Islet of Langerhans (tissue), 1 donor: Measurements from ENCODE around the gene BRD1.
"Not testable (repeated sequence)": the region's sequence is repeated elsewhere in the genome, so short reads cannot be mapped to it uniquely, and the experiment has no call there.

Source experiments
- FAIRE-seq: peaks from one replicate; lab custom pipeline; 2011; peaks lifted over from hg19 to GRCh38; lab: Jason Lieb, UNC

Gene BRD1

DNA sequence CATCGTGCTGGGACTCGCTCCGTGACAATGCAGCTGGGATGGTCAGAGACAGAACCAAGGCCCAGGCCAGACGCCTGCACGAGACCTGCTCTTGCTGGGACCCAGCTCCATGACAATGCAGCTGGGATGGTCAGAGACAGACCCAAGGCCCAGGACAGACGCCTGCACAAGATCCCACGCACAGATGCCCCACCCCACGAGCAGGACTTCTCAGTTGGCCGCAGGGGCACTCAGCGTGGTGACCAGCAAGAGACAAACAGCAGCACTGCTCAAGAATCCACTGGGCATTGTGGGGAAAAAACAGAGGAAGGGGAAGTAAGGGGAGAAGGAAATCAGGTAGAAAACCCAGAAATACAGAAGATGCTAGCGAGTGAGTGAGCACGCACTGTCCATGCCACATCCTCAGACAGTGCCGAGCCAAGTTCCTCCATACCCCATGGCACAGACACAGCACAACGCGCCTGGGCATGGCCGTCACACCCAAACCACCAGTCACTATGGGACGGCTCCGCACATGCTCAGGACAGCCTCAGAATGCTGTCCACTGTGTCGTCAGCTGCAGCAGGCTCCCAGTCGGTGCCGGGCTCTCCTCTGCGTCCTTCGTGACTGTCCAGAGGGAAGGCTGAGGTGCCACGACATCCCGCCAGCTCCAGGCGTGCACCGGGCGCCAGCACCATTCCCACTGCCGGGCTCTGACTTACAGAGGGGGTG, 44.5 kb downstream of the BRD1 start:
- FAIRE-seq: no peak

DNA sequence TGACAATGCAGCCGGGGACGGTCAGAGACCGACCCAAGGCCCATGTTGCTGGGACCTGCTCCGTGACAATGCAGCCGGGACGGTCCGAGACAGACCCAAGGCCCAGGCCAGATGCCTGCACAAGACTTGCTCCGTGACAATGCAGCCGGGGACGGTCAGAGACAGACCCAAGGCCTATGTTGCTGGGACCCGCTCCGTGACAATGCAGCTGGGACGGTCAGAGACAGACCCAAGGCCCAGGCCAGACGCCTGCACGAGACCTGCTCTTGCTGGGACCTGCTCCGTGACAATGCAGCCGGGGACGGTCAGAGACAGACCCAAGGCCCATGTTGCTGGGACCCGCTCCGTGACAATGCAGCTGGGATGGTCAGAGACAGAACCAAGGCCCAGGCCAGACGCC, 45.8 kb downstream of the BRD1 start:
- FAIRE-seq: not testable (repeated sequence)

DNA sequence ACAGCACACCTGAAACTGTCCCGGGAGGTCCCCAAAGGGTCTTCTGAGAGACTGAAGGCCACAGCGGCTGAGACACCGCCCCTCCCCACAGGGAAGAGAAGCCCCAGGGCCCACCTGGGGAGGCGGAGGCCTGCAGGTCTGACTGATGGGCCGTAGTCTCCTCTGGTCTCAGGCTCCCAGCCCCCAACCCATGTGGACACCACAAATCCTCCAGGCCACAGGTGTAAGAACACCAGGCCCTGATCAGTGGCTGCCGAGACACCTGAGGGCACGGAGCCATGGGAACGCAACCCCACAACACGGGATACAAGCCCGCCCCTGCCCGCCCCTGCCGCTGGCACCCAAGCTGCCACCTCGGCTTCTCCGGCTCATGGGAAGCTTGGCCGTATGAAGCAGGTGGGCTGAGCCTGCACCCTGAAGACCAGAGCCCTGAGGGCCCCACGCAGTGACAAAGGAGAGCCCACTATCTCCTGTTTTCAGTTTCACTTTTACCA, 46.3 kb downstream of the BRD1 start:
- FAIRE-seq: no peak

DNA sequence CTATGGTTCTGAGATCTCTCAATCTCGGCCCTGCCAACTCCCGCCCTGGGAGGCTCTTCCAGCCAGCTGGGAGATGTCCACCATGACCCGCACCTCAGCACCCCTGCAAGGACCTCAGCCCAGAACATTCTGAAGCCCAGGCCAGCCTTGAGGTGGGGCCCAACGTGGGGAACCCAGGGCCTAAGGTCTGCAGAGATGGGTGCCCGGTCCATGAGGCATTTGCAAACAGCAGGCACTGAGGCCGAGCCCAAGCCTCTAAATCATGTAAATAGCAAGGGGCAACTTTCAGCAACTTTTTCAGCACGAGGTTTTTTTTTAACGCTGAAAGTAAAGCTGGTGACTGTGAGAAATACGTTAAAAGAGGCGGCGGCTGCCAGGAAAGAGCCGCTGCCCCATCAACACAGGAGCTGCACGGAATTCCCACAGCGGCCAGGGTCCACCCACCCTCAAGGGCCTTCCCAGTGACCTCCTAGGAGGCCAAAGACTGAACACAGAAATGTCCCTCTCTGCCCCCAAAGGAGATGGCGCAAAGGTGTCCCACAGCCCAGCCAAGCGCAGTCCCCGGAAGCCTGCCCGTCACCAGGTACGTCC, 46.9 kb downstream of the BRD1 start:
- FAIRE-seq: no peak

DNA sequence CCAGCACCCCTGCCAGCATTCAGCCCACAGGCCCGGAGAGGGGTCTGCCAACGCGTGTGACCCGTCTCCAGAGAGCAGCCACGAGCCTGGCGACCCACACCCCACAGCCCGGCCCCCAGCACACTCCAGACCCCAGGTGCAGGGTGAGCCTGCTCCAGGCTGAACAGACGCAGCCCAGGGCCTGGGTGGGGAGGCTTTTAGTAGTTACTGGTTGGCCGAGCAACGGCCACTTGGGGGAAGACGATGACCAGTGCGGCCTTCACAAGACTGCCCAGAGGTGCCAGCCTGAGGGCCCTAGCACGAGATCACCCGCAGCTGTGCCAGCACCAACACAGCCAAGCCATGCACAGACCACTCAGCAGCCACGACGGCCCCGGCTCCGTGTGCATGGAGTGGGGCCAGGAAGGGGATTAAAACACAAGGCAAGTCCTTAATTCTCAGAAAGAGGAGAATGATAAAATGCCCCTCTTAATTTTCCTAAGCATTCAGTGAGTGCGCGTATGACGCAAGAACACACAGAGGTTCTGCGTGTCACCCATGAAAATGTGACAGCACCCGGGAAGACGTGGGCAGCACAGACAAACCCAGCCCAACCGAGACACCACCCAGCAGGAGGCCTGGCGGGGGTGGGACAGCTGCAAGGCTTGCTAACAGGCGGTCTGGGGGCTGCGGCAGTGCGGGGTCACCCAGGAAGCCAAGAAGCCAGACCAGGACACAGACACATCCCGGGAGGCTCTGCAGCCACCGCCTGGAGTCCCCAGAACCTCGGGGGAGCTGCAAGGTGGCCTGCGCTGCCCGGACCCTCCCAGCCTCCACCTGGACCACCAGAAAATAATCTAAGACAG, 47.6 kb downstream of the BRD1 start:
- no peak for FAIRE-seq

DNA sequence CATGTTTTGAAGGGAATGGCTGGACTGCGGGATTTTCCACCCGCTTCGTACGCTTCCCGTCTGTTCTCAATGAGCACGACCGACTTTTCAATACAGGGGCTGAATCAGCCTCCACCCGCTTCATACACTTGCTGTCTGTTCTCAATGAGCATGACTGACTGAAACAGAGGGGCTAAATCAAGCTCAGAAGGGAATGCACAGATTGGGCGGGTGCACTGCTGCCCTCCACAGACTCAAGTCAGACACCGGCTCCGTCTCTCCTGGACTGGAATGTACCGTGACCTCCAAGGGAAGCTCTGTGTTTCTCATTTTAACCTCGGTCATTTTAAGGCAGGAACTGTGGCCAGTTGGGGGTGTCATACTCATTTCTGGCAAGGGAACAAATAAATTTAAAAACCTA, 48.5 kb downstream of the BRD1 start:
- no peak for FAIRE-seq

DNA sequence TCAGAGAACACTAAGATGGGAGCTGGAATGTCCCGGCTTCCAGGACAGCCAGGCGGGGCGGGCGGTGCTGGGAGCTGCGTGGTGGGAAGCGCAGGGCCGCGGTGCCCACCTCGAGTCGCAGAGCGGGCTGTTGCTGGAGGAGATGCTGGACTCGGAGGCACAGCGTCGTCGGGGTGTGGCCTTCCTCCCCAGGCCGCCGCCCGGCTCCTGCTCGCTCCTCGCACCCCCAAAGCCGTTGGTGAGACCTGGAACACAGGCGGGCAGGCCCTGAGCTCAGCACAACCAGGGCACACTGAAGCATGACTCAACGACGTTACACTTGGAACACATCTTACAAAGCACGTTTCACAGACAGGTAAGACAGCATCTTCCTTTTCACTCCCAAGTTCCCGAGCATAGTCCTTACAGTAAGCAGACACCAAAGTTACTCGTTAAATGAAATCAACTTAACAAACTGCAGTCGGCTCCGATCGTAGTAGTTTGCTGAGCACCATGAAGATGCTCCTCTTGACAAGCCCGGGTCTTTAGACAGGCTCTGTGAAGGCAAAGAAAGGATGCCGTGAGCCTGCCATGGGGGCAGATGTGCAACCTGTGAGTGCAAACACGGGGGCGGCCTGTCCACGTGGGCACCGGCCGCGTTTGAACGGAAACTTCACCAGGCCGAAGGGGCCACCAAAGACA, 50.0 kb downstream of the BRD1 start:
- no peak for FAIRE-seq

DNA sequence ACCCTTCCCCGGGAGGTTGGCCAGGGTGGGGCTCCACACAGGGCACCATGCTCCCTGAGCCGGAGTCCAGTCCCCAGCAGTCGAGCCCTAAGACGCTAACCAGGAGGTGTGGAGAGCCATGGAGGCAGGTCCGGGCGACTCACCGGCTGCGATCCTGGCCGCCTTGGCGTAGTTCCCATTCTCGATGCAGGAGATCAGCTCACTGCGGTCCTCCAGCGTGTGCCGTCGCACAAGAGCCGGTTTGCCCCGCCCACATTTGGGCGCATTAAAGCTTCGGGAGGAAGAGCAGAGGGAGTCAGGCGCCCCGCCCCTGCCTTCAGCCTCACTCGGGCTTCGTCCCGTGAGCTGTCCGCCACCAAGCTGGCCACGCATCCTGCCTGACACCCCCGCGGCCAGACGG, 50.8 kb downstream of the BRD1 start:
- no peak for FAIRE-seq

DNA sequence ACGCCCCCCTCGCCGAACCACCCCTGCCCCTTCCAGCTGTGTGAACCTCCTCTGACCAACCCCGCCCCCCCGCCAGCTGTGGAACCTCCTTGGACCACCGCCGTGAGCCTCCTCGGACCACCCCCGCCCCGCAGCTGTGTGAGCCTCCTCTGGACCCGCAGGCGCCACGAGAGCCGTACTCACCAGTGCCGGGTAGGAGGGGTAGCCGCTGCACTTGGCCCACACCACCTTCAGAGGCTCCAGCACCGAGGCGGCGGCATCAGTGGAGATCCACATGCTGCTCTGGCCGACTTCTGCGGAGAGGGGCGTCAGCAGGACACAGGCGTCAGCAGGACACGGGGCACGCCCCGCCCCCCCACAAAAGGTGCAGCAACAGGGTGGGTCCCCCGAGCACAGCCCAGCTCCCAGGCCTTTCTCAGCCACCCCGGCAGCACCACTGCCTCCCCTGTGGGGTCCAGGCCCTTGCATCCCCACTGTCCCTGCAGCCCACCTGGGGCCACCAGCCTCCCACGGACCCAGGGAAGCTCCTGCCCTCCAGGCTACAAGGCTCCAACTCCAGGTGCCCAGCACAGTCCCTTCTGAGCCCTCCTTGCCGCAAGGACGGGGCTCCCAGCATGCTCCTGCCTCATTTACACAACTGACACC, 51.7 kb downstream of the BRD1 start:
- no peak for FAIRE-seq

DNA sequence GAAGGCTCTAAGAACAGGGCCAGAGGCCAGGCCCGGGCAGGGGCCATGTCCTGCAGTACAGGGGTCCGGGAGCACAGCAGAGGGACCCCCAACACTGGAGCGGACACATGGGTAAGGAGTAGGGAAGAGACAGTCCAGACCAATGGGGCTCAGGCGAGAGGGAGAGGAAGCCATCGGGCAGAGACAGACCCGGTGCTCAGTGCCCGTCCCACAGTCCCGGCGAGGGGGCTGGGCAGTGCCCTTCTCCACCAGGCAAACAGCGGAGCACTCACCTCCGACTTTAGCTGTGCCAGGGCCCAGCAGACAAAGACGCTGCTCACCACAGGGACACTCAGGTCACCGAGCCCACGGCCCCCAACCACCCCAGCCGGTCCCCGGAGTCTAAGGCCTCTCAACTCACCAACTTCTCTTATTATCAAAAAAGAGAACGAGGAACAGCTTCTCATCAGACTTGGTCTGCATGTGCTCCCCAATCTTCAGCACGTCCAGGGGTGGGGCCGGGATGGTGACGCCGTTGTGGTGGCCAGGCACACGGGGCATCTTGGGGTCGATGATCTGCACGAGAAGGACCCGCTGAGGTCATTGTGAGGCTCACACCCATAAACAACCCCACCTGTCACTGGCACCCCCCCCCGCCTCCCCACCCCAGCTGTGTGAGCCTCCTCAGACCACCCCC, 52.3 kb downstream of the BRD1 start:
- FAIRE-seq: no peak

DNA sequence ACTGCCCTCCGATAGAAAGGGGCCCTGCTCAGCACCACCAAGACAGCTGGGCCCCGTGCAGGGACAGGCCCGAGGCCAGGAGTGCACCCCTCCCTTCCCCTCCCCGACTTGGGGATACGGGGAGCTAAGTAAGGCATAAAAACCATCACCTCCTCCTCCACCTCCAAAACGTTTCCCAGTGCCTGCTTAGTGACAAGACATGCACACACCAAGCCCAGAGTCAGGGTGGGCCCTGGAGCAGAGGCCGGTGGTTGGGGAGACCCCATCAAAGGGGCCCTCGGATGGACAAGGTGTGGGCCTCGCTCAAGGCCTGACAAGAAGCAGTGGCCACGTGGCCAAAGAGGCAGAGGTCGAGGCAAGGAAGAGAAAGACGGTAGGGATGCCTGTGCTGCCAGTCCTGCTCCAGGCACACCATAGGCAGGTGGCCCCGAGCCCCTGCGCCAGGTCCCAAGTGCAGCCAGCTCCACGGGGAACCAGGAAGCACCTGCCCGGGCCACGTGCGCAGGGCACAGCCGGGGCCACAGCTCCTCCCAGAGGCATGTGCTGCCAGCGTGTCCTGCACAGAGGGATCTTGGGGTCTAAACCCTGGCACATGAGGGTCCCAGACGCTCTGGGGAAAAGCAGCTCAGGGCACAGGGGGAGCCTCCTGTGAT, 53.0 kb downstream of the BRD1 start:
- no peak for FAIRE-seq

DNA sequence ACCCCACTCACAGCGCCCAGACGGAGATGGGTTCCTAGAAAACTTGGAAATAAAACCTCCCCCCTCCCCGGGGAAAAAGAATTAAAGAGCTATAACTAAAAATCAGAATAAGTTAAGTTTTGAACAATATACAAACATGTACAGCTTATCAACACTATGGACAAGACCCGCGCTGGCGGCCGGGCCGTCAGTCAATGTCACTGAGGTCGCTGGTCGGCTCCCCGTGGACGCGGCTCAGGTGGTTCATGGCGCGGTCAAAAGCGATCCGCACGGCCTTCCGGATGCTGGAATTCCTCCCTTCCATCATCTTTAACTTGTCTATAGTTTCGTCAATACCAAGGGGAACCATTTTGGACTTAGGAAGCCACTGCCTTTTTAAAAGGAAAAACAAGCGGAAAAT, 53.6 kb downstream of the BRD1 start:
- no peak for FAIRE-seq

DNA sequence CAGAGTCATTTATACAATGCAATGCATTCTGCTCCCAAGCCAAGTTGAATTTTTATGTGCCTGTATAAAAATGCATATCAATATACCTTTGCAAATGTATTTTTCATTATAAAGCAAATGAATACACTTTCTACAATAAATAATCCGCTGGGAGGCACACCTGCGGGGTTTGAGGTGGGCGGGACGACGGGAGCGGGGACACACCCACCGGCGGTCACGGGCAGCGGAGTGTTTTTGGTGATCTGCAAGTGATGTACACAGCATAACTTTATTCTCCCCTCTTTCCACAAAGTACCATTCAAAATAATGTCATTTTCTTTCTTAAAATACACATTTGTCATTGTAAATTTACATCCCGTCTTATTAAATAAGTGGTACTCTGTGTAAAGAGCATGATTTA, 54.1 kb downstream of the BRD1 start:
- no peak for FAIRE-seq

DNA sequence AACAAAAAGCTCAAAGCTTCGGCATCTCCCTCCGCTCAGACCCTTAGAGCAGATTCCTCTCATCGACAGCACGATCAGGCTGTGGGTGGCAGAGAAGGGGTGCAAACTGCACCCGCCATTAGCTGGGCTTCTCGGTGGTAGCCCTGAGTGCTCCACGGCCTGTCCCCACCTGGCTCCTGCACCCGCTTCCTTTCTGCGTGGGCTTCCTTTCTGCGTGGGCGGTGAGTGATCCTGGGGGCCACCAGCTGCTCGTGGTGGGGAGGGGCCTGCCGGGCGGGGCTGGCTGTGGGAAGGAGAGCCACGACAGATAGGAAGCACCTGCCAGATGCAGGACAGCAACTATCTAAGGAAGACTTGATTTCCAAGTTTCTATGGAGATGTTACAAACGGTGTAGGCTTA, 55.0 kb downstream of the BRD1 start:
- FAIRE-seq: no peak

DNA sequence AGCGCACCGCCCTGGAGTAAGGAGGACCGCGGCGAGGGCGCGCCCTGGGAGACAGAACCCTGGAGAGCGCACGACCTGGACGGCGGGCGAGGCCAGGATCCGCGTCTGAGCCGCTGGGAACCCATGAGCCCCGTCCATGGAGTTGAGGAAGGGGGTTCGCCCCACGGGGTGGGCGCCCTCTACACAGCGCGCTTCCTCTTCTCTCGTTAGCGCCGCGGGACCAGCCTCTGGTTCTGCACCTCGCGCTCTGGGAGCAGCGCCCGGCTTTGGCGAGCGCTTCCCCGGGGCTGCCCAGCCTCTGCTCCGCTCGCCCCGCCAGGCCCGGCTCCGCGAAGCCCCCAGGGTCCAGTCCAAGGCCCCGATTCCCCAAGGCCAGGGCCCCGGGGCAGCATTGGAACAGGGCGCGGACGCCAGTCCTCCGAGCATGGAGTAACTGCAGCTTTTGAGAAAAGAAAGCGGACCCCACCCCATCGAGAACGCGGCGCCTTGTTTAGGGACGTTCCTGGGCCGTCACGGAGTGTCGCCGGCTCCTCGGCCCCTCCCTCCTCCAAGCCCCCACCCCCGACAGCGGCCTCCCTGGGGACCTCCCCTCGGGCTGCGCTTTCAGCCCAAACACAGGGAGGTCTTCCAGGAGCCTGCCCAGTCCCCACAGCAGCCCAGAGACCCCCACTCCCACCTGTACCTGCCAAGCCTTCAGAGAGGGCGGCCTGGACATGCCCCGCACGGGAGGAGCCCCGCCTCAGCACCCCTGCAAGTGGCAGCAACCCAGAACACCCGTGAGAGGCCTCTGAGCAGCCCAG, 56.2 kb downstream of the BRD1 start:
- no peak for FAIRE-seq

DNA sequence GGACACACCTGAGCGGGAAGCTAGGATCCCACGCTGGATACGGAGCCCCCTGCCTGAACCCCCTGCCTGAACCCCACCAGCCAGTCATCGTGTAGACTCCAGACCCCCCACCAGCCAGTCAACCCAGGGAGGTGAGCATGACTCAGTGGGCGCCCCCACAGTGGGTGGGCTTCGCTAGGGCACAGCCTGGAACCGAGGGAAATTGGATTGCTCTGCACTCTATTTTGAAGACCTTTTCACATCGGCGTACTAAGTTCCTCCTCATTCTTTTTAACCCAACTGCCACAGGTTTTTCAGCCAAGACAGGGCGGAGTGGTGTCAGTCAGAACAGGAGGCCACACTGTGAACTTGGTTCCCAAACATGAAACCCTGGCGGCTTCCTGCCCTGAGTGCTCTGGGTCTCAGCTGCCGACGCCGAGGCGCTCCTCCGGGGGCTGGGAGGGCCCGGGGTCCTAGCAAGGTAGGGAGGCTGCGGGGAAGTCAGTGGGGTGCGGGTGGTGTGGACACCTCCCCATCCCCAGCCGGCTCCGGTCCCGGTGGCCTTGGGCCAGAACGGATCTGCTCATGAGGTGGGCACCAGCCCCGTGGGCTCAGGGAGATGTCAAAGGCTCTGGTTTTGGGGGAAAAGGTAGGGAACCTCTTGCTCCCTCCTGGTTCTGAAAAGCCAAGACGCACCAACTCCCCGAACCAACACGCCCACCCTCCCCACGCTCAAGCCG, 57.0 kb downstream of the BRD1 start:
- FAIRE-seq: no peak

DNA sequence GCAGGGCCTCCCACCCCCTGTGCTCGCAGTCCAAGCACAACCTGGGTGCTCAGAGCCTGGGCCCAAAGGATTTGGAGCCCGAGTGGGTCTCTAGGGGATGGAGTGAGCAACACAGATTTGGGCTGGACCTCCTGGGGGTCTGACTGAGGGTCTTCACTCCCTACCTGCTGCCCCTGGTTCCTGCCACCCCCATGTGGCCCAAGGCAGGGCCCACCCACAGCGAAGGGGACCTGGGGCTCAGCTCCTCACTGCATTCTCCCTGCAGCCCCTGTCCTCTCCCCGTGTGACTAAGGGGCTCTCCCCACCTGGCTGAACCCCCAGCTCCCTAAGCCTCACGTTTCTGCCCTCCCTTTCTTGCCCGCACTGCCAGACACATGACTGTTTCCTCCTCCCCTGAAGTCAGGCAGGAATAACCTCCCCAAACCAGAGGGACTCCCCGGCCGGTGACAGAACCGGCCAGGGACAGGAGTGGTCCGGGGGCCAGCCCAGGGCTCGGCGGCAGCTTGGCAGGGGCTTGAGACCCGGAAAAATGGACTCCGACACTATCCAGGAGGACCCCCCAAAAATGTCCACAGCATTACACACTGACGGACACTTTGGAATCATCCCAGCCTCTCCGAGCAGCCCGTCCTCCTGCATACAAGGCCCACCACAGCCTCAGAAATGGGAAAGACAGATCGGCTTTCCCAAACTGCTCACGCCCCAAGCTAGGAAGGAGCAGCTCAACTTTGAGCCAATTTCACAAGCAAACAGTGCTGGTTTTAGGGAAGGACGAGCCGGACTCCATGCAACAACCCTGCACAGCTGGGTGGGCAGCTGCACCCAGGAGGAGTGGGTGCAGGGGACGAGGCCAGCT, 57.8 kb downstream of the BRD1 start:
- FAIRE-seq: no peak

DNA sequence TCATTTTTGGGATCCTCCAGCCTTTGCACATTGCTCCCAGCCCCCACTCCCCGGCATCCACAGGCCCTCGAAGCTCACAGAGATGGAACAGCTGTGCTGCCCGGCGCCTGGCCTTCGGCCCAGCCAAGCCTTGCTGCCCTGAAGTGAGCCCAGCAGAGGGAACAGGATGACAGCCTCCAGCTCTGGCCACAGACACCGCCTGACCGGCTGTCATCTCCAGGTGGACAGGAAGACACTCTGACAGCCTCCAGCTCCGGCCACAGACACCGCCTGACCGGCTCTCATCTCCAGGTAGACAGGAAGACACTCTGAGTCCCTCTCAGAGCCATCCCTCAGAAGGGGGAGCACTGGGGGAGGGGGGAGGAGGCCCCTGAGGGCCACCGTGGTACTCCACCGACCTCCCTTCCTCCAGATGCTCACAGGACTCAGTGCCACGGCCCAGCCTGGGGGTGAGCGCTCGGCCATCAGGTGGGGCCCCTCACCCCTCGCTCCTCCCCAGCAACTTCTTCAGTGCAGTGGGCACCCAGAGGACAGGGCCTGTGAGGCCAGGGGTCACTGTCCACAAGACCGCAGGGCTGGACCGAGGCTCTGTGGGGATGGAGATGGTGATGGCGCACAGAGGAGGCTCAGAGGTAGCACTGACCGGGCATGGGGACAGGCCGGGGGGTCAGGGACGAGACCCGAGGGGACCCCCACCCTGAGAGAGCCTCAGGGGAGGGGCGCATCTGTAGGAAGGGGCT, 58.6 kb downstream of the BRD1 start:
- no peak for FAIRE-seq
